Adrenal gland (tissue), 12 donors: Measurements from ENCODE around the gene AVPR2. TPM values are rescaled to one million over a fixed set of nuclear protein-coding genes. Genes with fewer than 3 reads are reported as not detected.

Experiments used
- DNase-seq, 7 donors: peaks; one replicate each; pipeline ENCODE4 v3.0.0-alpha.2; 2019 to 2020
- H3K27ac ChIP-seq, 5 donors: fragments of 200-600 bp; sonication (generic) in 4 of 5; 1 replicate in 3 of 5; 2 replicates in 2 of 5; pipeline versions ENCODE4 v1.5.1 to v1.8.0; 2016 to 2020; ENCODE audit warnings: mild to moderate bottlenecking in 1 of 5
- H3K27me3 ChIP-seq: fragments of 200-600 bp; 2 replicates; pipeline ENCODE4 v1.8.0; 2021
- H3K36me3 ChIP-seq, 2 donors: fragments of 200-600 bp; replicated peaks in 1 of 2; 1 replicate in 1 of 2; 2 replicates in 1 of 2; pipeline versions ENCODE4 v1.5.1 to v1.8.0; 2018 to 2022
- H3K4me1 ChIP-seq, 2 donors: fragments of 200-600 bp; replicated peaks in 1 of 2; 1 replicate in 1 of 2; 2 replicates in 1 of 2; pipeline versions ENCODE4 v1.5.1 to v1.8.0; 2018 to 2021
- H3K4me3 ChIP-seq, 4 donors: fragments of 200-600 bp; sonication (generic) in 3 of 4; one replicate each; pipeline ENCODE4 v1.5.1; 2016 to 2018
- H3K9me3 ChIP-seq, 3 donors: fragments of 200-600 bp; sonication (generic) in 1 of 3; replicated peaks in 1 of 3; 1 replicate in 2 of 3; 2 replicates in 1 of 3; pipeline versions ENCODE4 v1.5.1 to v1.8.0; 2016 to 2021
- CTCF ChIP-seq, 6 experiments: fragments of 450-650 bp in 4 of 6; fragments of 200-600 bp in 2 of 6; sonication (generic) in 1 of 6; IDR thresholded peaks; 1 replicate in 5 of 6; 2 replicates in 1 of 6; pipeline versions ENCODE4 v1.5.1 to v1.8.0; 2016 to 2021; ENCODE audit warnings: antibody characterized with exemption in 6 of 6, mild to moderate bottlenecking in 2 of 6, moderate library complexity in 1 of 6
- POLR2A ChIP-seq, 2 donors: fragments of 450-650 bp; IDR thresholded peaks; one replicate each; pipeline ENCODE4 v1.6.1; 2017; ENCODE audit warnings: antibody characterized with exemption in 2 of 2, mild to moderate bottlenecking in 2 of 2, moderate library complexity in 1 of 2
- WGBS, 4 donors: extraction: QIAGEN DNeasy Blood & Tissue Kit in 2 of 4; methylation state at CpG; one replicate each; pipeline versions ENCODE4 v1.1.5 to v1.1.7; 2013 to 2017; 5-methylcytosine and 5-hydroxymethylcytosine counted together
- intact Hi-C, 2 donors: fragments of 100-400 bp; cut with DNase I; formaldehyde crosslinking; loops; one replicate each; pipeline versions ENCODE4 v1.14.1 to v1.15.0; 2022 to 2023
- polyA plus RNA-seq, 3 donors: library from polyadenylated mRNA; stranded (reverse); fragments of 200-250 nt in 2 of 3; fragments of 350-450 nt in 1 of 3; fragmentation: Illumina TruSeq in 1 of 3; extraction: RNeasy Lipid Tissue Mini Kit (QIAGEN cat#74804) in 1 of 3; gene quantifications; one replicate each; pipeline ENCODE4 v1.2.3, GENCODE V29; 2013 to 2014
- total RNA-seq, 9 donors: library from RNA; depleted of rRNA in 4 of 9; stranded (reverse); fragments of >200 nt in 4 of 9; fragments of 120-200 nt in 1 of 9; fragmentation: NEBNext Ultra II Directional in 1 of 9; extraction: Animal tissue kit (Norgen Biotek cat#: 25700) in 1 of 9; gene quantifications; one replicate each; pipeline versions ENCODE4 v1.1.0 to v1.2.4, GENCODE V29; 2013 to 2023
- donor health status: healthy with polysubstance abuse.
- donor health status: Bipolar disorder and iron deficiency.
- donor health status: DM: yes; HTN: yes; CAD: no.
- donor health status: DM: no; HTN: no; CAD: no.
- donor health status: DM: no; HTN: no; CAD: no.
- donor health status: DM: yes; HTN: yes; CAD: no.

The AVPR2 gene
- total and polyA plus RNA-seq, 12 donors, result 0.11 to 1.6 (median 0.69) TPM; not detected in 1

GRCh38 chrX:153901753-153902140 lies 2.7 kb upstream of the AVPR2 start:
- Histone ChIP-seq H3K27ac (no peak overlapping the region), H3K4me1 (no peaks in the 10 kb centered on the region), H3K36me3 (no peaks in the 10 kb centered on the region), H3K9me3 (no peaks in the 10 kb centered on the region), H3K4me3 (no peak overlapping the region), H3K27me3 (peaks cover 12% of the 10 kb centered on the region)
- no peak for DNase-seq
- intact Hi-C loops, result no loop called here
- 50 to 62% (median 58%) methylated on average over 8 of the region's 8 CpGs for WGBS, 4 donors
- no peak for TF ChIP-seq CTCF (IDR thresholded peaks at IDR 0.05)
- no peak for TF ChIP-seq POLR2A (IDR thresholded peaks at IDR 0.05)

DNA sequence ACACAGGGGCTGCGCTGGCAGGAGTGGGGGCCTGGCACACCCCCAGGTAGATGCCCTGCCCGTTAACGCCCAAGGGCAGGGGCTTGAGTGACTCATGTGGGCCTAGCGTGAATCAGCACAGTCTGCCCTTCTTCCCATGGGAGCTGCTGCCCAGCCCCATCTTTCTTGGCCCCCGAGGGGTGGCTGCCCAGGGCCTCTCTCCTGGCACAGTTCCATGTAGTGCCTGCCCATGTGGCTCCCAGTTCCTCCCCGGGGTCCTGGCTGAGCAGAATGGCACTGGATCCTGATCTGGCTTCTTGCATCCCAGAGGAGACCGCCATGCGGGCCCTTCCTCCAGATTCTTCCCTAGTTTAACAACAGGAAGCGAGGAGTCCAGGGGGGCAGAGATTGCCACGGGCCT lies 2.1 kb upstream of the AVPR2 start:
- DNase-seq, result peak in 1 of 7 donors; percentile 17
- no peak overlapping the region for H3K27ac ChIP-seq
- intact Hi-C loops, result no loop called here
- no peaks in the 10 kb centered on the region for H3K4me1 ChIP-seq
- no peaks in the 10 kb centered on the region for H3K36me3 ChIP-seq
- TF ChIP-seq POLR2A (IDR thresholded peaks at IDR 0.05), result no peak
- no peak for TF ChIP-seq CTCF (IDR thresholded peaks at IDR 0.05)
- H3K27me3 ChIP-seq, result peaks cover 14% of the 10 kb centered on the region
- H3K4me3 ChIP-seq, result no peak overlapping the region
- no peaks in the 10 kb centered on the region for H3K9me3 ChIP-seq
- 50 to 58% (median 56%) methylated on average over 2 to 10 of the region's 10 CpGs; no CpG with 5 or more reads in 1 of the 4 donors for WGBS, 4 donors

DNA sequence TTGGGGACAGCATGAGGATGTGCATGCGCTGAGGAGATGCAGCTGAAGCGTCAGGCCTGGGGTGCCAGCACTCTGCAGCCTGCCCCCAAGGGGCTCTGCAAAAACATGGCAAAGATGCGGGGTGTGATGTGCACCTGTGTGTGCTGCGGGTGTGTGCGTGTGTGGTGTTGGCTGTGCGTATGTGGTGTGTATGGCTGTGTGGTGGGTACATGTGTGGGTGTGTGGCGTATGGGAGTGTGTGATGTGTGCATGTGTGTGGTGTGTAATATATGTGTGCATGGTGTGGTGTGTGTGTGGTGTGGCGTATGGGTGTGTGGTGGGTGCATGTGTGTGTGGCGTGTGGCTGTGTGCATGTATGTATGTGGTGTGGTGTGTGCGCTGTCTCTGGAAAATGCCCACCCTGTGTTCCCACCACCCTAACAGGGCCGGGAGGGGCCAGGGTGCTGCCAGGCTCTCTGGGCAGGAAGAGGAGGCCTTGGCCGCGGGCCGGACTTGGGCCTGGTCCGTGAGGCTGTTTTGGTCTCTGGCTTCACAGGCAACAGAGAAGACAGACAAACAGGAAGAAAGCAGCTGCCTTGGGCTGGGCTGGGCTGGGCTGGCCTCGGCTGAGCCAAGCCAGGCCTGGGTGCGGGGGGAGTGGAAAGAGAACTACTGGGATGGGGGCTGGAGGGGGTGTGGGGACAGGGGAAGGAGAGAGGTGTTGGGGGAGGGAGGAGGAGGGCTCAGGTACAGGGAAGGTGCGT lies 1.1 kb upstream of the AVPR2 start:
- Histone ChIP-seq H3K36me3 (no peaks in the 10 kb centered on the region), H3K4me3 (no peak overlapping the region), H3K27ac (peak overlapping the region in 1 of 5 donors; percentile 61), H3K27me3 (peaks cover 14% of the 10 kb centered on the region), H3K4me1 (no peaks in the 10 kb centered on the region), H3K9me3 (no peaks in the 10 kb centered on the region)
- DNase-seq, result peak in 2 of 7 donors; percentile 19 to 51
- intact Hi-C loops, result no loop called here
- WGBS, 4 donors, result 63 to 71% (median 66%) methylated on average over 8 to 18 of the region's 18 CpGs
- TF ChIP-seq POLR2A (IDR thresholded peaks at IDR 0.05), result no peak
- no peak for TF ChIP-seq CTCF (IDR thresholded peaks at IDR 0.05)

- Histone ChIP-seq H3K27me3 (peaks cover 14% of the 10 kb centered on the region), H3K4me3 (no peak overlapping the region), H3K36me3 (no peaks in the 10 kb centered on the region), H3K4me1 (no peaks in the 10 kb centered on the region), H3K27ac (no peak overlapping the region), H3K9me3 (no peaks in the 10 kb centered on the region)
- intact Hi-C loops, result no loop called here
- no peak for TF ChIP-seq CTCF (IDR thresholded peaks at IDR 0.05)
- no peak for TF ChIP-seq POLR2A (IDR thresholded peaks at IDR 0.05)
- WGBS, 4 donors, result 87 to 97% (median 91%) methylated on average over 12 to 32 of the region's 32 CpGs; no CpG with 5 or more reads in 1 of the 4 donors
- DNase-seq, result peak in 1 of 7 donors; percentile 21
These were observed 1.1 kb downstream of the AVPR2 start for GRCh38 chrX:153905481-153906095.
